ENCODE measurements around the gene CD6.

Gene CD6

GRCh38 chr11:61067782-61068446 lies 96.4 kb downstream of the CD6 start:
- Mint-ChIP-seq H3K27ac (peak overlapping the region; percentile 81), H3K4me1 (peaks cover 98% of the 10 kb centered on the region), H3K36me3 (peaks cover 13% of the 10 kb centered on the region), H3K9me3 (no peaks in the 10 kb centered on the region), H3K4me3 (no peak overlapping the region), H3K27me3 (no peaks in the 10 kb centered on the region)

- Mint-ChIP-seq H3K4me3 (no peak overlapping the region), H3K4me1 (peaks cover 94% of the 10 kb centered on the region), H3K27me3 (no peaks in the 10 kb centered on the region), H3K9me3 (no peaks in the 10 kb centered on the region), H3K36me3 (peaks cover 11% of the 10 kb centered on the region), H3K27ac (peak overlapping the region; percentile 81)
Observed at GRCh38 chr11:61068581-61068980, 97.1 kb downstream of the CD6 start.

GRCh38 chr11:61069427-61069826 lies 97.9 kb downstream of the CD6 start:
- H3K27me3 Mint-ChIP-seq, result no peaks in the 10 kb centered on the region
- H3K27ac Mint-ChIP-seq, result peak overlapping the region; percentile 84
- H3K9me3 Mint-ChIP-seq, result no peaks in the 10 kb centered on the region
- H3K4me1 Mint-ChIP-seq, result peaks cover 96% of the 10 kb centered on the region
- H3K4me3 Mint-ChIP-seq, result no peak overlapping the region
- peaks cover 10% of the 10 kb centered on the region for H3K36me3 Mint-ChIP-seq
